Neural progenitor cell (in vitro differentiated cells): ENCODE results near the gene BMP4. TPM values are rescaled to one million over a fixed set of nuclear protein-coding genes. Genes with fewer than 3 reads are reported as not detected.

ENCODE experiments used
- DNase-seq: peaks from one replicate; pipeline ENCODE4 v3.0.0-alpha.2; 2016; ENCODE audit warnings: low spot score
- H2AFZ ChIP-seq: fragments of 200-600 bp; sonication (generic); replicated peaks from 2 replicates; pipeline ENCODE4 v1.6.1; 2016; ENCODE audit warnings: antibody characterized with exemption
- H3F3A ChIP-seq: fragments of 200-600 bp; sonication (generic); 2 replicates; pipeline ENCODE4 v1.6.1; 2016; ENCODE audit warnings: antibody characterized with exemption, low read depth
- H3K27ac ChIP-seq: fragments of 200-600 bp; sonication (generic); 2 replicates; pipeline ENCODE4 v1.5.1; 2016; ENCODE audit warnings: mild to moderate bottlenecking
- H3K27me3 ChIP-seq: fragments of 200-600 bp; sonication (generic); 2 replicates; pipeline ENCODE4 v1.6.1; 2016; ENCODE audit warnings: mild to moderate bottlenecking, moderate library complexity
- H3K36me3 ChIP-seq: fragments of 200-600 bp; sonication (generic); 2 replicates; pipeline ENCODE4 v1.5.1; 2016
- H3K4me1 ChIP-seq: fragments of 200-600 bp; sonication (generic); 2 replicates; pipeline ENCODE4 v1.6.1; 2016; ENCODE audit warnings: mixed run types
- H3K4me2 ChIP-seq: fragments of 200-600 bp; sonication (generic); 2 replicates; pipeline ENCODE4 v1.6.1; 2016
- H3K4me3 ChIP-seq: fragments of 200-600 bp; sonication (generic); 2 replicates; pipeline ENCODE4 v1.5.1; 2016
- H3K79me2 ChIP-seq: fragments of 200-600 bp; sonication (generic); 2 replicates; pipeline ENCODE4 v1.6.1; 2016; ENCODE audit warnings: low read depth
- H3K9ac ChIP-seq: fragments of 200-600 bp; sonication (generic); 2 replicates; pipeline ENCODE4 v1.6.1; 2016
- H3K9me3 ChIP-seq: fragments of 200-600 bp; sonication (generic); 2 replicates; pipeline ENCODE4 v1.5.1; 2016; ENCODE audit warnings: low read depth
- H4K20me1 ChIP-seq: fragments of 200-600 bp; sonication (generic); 2 replicates; pipeline ENCODE4 v1.6.1; 2016; ENCODE audit warnings: low read depth
- H3K27ac Mint-ChIP-seq: 3 replicates; pipeline ENCODE4 v1.8.0; 2021; ENCODE audit warnings: mixed read lengths
- H3K27me3 Mint-ChIP-seq: 2 replicates; pipeline ENCODE4 v1.8.0; 2022; ENCODE audit warnings: low read depth, mild to moderate bottlenecking, inconsistent platforms, moderate library complexity, mixed read lengths; ENCODE audit not compliant: insufficient read depth
- H3K36me3 Mint-ChIP-seq: 3 replicates; pipeline ENCODE4 v1.8.0; 2021; ENCODE audit warnings: mixed read lengths
- H3K4me1 Mint-ChIP-seq: 3 replicates; pipeline ENCODE4 v1.8.0; 2021; ENCODE audit warnings: mixed read lengths
- H3K4me3 Mint-ChIP-seq: 3 replicates; pipeline ENCODE4 v1.8.0; 2021; ENCODE audit warnings: mild to moderate bottlenecking, moderate library complexity, mixed read lengths
- H3K9me3 Mint-ChIP-seq: 3 replicates; pipeline ENCODE4 v1.8.0; 2020; ENCODE audit warnings: mixed read lengths
- EZH2 ChIP-seq: fragments of 200-600 bp; sonication (generic); IDR thresholded peaks from 2 replicates; pipeline ENCODE4 v1.6.1; 2017; ENCODE audit warnings: antibody characterized with exemption, mild to moderate bottlenecking, moderate library complexity
- EZH2phosphoT487 ChIP-seq: fragments of 200-600 bp; sonication (generic); IDR thresholded peaks from 2 replicates; pipeline ENCODE4 v1.6.1; 2017; ENCODE audit warnings: antibody characterized with exemption
- total RNA-seq: library from RNA; depleted of rRNA; stranded (reverse); fragments of >200 nt; gene quantifications from 2 replicates; pipeline ENCODE4 v1.2.3, GENCODE V29; 2015; ENCODE audit warnings: low replicate concordance
- TF ChIP-seq, protein P1 (sequence below): fragments of 200-600 bp; sonication (generic); IDR thresholded peaks from 2 replicates; pipeline ENCODE4 v1.5.1; 2017; ENCODE audit warnings: antibody characterized with exemption, mild to moderate bottlenecking

BMP4 gene
- total RNA-seq, 1 donor from 2014 or later: 11.0 TPM

DNA sequence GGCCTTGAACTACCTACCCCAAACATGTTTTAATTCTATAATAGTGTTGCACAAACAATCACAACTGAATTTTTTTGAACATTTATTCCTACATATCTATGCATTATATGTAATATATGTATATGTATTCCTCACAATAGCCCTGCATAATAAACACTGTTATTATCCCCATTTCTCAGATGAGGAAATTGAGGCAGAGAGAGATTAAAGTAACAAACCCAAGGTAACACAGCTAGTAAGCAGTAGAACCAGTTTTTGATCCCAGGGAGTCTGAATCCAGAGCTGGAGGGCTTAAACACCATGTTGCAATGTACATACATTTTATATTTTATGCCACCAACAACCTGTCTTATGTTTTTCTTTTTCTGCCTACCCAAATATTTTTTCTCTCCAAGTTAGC is 26.5 kb upstream of the BMP4 start:
- Histone ChIP-seq H4K20me1 (no peaks in the 10 kb centered on the region), H3K4me2 (no peak overlapping the region), H3K4me1 (peaks cover 16% of the 10 kb centered on the region), H3K36me3 (no peaks in the 10 kb centered on the region), H2AFZ (no peak overlapping the region), H3F3A (peaks cover 5% of the 10 kb centered on the region), H3K9me3 (no peaks in the 10 kb centered on the region), H3K9ac (no peak overlapping the region), H3K79me2 (no peaks in the 10 kb centered on the region), H3K27ac (no peak overlapping the region), H3K4me3 (no peak overlapping the region), H3K27me3 (no peaks in the 10 kb centered on the region)
- Mint-ChIP-seq H3K4me1 (peaks cover 35% of the 10 kb centered on the region), H3K4me3 (no peak overlapping the region), H3K27me3 (peaks cover 7% of the 10 kb centered on the region), H3K36me3 (peaks cover 11% of the 10 kb centered on the region), H3K27ac (no peak overlapping the region), H3K9me3 (peaks cover 29% of the 10 kb centered on the region)
- TF ChIP-seq, protein P1, sequence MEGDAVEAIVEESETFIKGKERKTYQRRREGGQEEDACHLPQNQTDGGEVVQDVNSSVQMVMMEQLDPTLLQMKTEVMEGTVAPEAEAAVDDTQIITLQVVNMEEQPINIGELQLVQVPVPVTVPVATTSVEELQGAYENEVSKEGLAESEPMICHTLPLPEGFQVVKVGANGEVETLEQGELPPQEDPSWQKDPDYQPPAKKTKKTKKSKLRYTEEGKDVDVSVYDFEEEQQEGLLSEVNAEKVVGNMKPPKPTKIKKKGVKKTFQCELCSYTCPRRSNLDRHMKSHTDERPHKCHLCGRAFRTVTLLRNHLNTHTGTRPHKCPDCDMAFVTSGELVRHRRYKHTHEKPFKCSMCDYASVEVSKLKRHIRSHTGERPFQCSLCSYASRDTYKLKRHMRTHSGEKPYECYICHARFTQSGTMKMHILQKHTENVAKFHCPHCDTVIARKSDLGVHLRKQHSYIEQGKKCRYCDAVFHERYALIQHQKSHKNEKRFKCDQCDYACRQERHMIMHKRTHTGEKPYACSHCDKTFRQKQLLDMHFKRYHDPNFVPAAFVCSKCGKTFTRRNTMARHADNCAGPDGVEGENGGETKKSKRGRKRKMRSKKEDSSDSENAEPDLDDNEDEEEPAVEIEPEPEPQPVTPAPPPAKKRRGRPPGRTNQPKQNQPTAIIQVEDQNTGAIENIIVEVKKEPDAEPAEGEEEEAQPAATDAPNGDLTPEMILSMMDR: no peak
- TF ChIP-seq EZH2 (no peak), EZH2phosphoT487 (no peak)
- no peak for DNase-seq

DNA sequence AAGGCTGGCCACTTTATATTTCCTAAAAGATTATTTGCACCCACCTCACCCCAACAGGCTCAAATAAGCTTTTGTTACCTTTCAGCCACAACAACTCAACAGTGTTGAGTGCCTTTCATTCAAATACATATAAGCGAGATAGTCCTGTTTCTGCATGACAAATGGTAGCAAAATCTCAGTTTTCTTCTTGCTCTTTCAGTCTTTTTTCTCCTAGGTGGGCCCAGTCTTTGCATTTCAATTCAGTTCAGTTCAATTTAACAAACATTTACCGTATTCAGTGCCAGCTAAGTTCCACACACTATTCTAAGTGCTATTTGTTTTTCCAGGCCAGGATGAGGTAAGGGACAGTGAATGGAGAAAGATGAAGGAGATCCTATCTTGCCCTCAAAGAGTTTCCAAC is 25.9 kb upstream of the BMP4 start:
- Histone ChIP-seq H3K27me3 (no peaks in the 10 kb centered on the region), H3K4me3 (no peak overlapping the region), H3K9me3 (no peaks in the 10 kb centered on the region), H3K36me3 (no peaks in the 10 kb centered on the region), H2AFZ (peak overlapping the region; percentile 58), H3K4me2 (no peak overlapping the region), H3F3A (peaks cover 5% of the 10 kb centered on the region), H3K4me1 (peaks cover 16% of the 10 kb centered on the region), H4K20me1 (no peaks in the 10 kb centered on the region), H3K27ac (no peak overlapping the region), H3K79me2 (no peaks in the 10 kb centered on the region), H3K9ac (no peak overlapping the region)
- peaks cover 39% of the 10 kb centered on the region for H3K4me1 Mint-ChIP-seq
- no peak for DNase-seq
- H3K36me3 Mint-ChIP-seq: peaks cover 11% of the 10 kb centered on the region
- peaks cover 7% of the 10 kb centered on the region for H3K27me3 Mint-ChIP-seq
- peaks cover 29% of the 10 kb centered on the region for H3K9me3 Mint-ChIP-seq
- no peak overlapping the region for H3K4me3 Mint-ChIP-seq
- H3K27ac Mint-ChIP-seq: no peak overlapping the region
- TF ChIP-seq EZH2 (no peak), EZH2phosphoT487 (no peak)
- TF ChIP-seq, protein P1: no peak

DNA sequence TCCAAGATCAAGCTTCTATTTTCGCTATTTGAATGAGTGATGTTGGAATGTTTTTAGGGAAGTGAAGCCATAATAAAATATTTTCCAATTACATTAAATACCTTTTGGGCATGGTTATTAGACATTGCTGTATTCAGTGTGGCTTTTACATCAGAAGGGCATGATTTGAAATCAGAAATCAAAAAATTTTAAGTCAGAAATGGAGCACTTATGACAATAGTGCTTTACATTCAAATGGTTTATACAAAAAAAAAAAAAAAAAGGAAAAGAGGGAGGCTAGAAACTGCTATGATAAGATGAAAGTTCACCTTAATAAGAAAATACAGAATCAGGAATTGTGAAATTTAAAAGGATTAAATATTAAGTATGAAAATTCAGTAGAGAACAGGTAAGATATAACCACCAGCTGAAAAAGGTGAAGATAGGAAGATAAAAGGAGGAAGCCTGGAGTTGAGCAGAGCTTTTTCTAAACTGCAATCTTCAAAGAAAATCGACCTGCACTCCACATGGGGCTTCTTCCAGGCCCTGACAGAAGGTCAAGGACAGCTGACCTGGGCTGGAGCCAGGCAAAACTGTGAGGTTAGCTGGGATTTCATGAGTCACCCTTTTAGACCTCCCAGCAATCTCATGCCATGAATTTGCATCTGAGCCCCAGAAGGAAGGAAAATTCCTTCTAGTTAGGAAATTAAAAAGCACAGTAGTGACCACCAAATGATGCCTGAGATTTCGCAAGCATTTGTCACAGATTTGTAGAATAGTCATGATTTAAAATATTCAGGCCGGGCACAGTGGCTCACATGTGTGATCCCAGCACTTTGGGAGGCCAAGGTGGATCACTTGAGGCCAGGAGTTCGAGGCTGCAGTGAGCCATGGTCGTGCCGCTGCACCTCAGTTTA is 23.4 kb upstream of the BMP4 start:
- Histone ChIP-seq H2AFZ (no peak overlapping the region), H3K9me3 (no peaks in the 10 kb centered on the region), H3K79me2 (no peaks in the 10 kb centered on the region), H3K36me3 (no peaks in the 10 kb centered on the region), H3F3A (peaks cover 5% of the 10 kb centered on the region), H3K4me2 (peak overlapping the region; percentile 39), H3K27me3 (no peaks in the 10 kb centered on the region), H3K27ac (no peak overlapping the region), H3K9ac (no peak overlapping the region), H3K4me1 (peaks cover 16% of the 10 kb centered on the region), H4K20me1 (no peaks in the 10 kb centered on the region), H3K4me3 (no peak overlapping the region)
- Mint-ChIP-seq H3K36me3 (peaks cover 4% of the 10 kb centered on the region), H3K27me3 (peaks cover 7% of the 10 kb centered on the region), H3K9me3 (peaks cover 11% of the 10 kb centered on the region), H3K4me3 (no peak overlapping the region), H3K27ac (peak overlapping the region; percentile 63), H3K4me1 (peaks cover 47% of the 10 kb centered on the region)
- TF ChIP-seq, protein P1: no peak
- TF ChIP-seq EZH2 (no peak), EZH2phosphoT487 (no peak)
- DNase-seq: no peak
